HepG2 (cell line): ENCODE results near the gene CTNNBIP1. TPM values are rescaled to one million over a fixed set of nuclear protein-coding genes. Genes with fewer than 3 reads are reported as not detected.
A peak's percentile ranks its signal among the peaks of the same experiment; 100 is the strongest.

Source experiments
- EHMT2 ChIP-seq: fragments of 200-600 bp; sonication (generic); IDR thresholded peaks from 2 replicates; pipeline ENCODE4 v1.7.0; 2017; ENCODE audit warnings: antibody characterized with exemption, low read depth, low read length, borderline replicate concordance
- FOXP4 ChIP-seq: sonication (generic); formaldehyde crosslinking; IDR thresholded peaks from 2 replicates; pipeline ENCODE4 v1.4.0; 2020; ENCODE audit warnings: missing genetic modification reagents
- IRX3 ChIP-seq: sonication (generic); formaldehyde crosslinking; IDR thresholded peaks from 2 replicates; pipeline ENCODE4 v1.8.1; 2023; ENCODE audit warnings: mild to moderate bottlenecking, low read depth, missing genetic modification reagents, borderline replicate concordance
- KLF13 ChIP-seq: sonication (generic); formaldehyde crosslinking; IDR thresholded peaks from 2 replicates; pipeline ENCODE4 v1.4.0; 2020; ENCODE audit warnings: mild to moderate bottlenecking, missing genetic modification reagents
- POGZ ChIP-seq: sonication (generic); formaldehyde crosslinking; IDR thresholded peaks from 2 replicates; pipeline ENCODE4 v1.4.0; 2020; ENCODE audit warnings: mild to moderate bottlenecking, missing genetic modification reagents
- RAD51 ChIP-seq: fragments of 450-650 bp; IDR thresholded peaks from 2 replicates; pipeline ENCODE4 v1.6.1; 2016; ENCODE audit warnings: borderline replicate concordance
- SCMH1 ChIP-seq: sonication (generic); formaldehyde crosslinking; IDR thresholded peaks from 2 replicates; pipeline ENCODE4 v1.9.0; 2021; ENCODE audit warnings: missing genetic modification reagents, mild to moderate bottlenecking, borderline replicate concordance
- SIN3B ChIP-seq: fragments of 150-350 bp; IDR thresholded peaks from 2 replicates; pipeline ENCODE4 v1.6.1; 2014; ENCODE audit warnings: low read length
- SNAI1 ChIP-seq: sonication (generic); formaldehyde crosslinking; IDR thresholded peaks from 2 replicates; pipeline ENCODE4 v1.5.0; 2020; ENCODE audit warnings: mild to moderate bottlenecking, missing genetic modification reagents, borderline replicate concordance
- THAP8 ChIP-seq: sonication (generic); formaldehyde crosslinking; IDR thresholded peaks from 2 replicates; pipeline ENCODE4 v1.5.1; 2020; ENCODE audit warnings: missing genetic modification reagents, mild to moderate bottlenecking, borderline replicate concordance
- ZBTB10 ChIP-seq: sonication (generic); formaldehyde crosslinking; IDR thresholded peaks from 2 replicates; pipeline ENCODE4 v1.4.0; 2020; ENCODE audit warnings: missing genetic modification reagents, borderline replicate concordance
- ZNF280D ChIP-seq: sonication (generic); formaldehyde crosslinking; IDR thresholded peaks from 2 replicates; pipeline ENCODE4 v1.5.1; 2020; ENCODE audit warnings: mild to moderate bottlenecking, missing genetic modification reagents
- ZNF770 ChIP-seq: sonication (generic); formaldehyde crosslinking; IDR thresholded peaks from 2 replicates; pipeline ENCODE4 v1.5.0; 2020; ENCODE audit warnings: mild to moderate bottlenecking, missing genetic modification reagents
- ZSCAN30 ChIP-seq: sonication (generic); formaldehyde crosslinking; IDR thresholded peaks from 2 replicates; pipeline ENCODE4 v1.5.0; 2020; ENCODE audit warnings: mild to moderate bottlenecking, missing genetic modification reagents
- polyA plus RNA-seq, 8 experiments: library from polyadenylated mRNA; depleted of rRNA in 3 of 8; stranded (reverse) in 7 of 8; unstranded in 1 of 8; fragments of >200 nt; fragmentation: Illumina TruSeq in 4 of 8; extraction: Trizol in 4 of 8; gene quantifications; 2 replicates each; pipeline versions ENCODE4 v1.2.1 to v1.2.3, GENCODE V29; 2011 to 2016; ENCODE audit warnings: low read depth in 4 of 8, missing spikeins in 1 of 8, mixed read lengths in 1 of 8; ENCODE audit not compliant: insufficient read depth in 1 of 8
- total RNA-seq, 5 experiments: library from RNA; depleted of rRNA; stranded (reverse); fragments of >200 nt; fragmentation: Illumina TruSeq; extraction: Trizol; gene quantifications; 2 replicates each; pipeline ENCODE4 v1.2.3, GENCODE V29; 2016; ENCODE audit warnings: low read depth in 1 of 5
- TF ChIP-seq, protein P1 (sequence below): sonication (generic); formaldehyde crosslinking; IDR thresholded peaks from 2 replicates; pipeline ENCODE4 v1.4.0; 2020; ENCODE audit warnings: low read depth, mild to moderate bottlenecking, missing genetic modification reagents

CTNNBIP1 gene
- total and polyA plus RNA-seq, 2 of the 13 experiments (the other 11 are each of a cell fraction or from before 2014, with no cell fraction given), result 71.7 to 83.0 TPM

DNA sequence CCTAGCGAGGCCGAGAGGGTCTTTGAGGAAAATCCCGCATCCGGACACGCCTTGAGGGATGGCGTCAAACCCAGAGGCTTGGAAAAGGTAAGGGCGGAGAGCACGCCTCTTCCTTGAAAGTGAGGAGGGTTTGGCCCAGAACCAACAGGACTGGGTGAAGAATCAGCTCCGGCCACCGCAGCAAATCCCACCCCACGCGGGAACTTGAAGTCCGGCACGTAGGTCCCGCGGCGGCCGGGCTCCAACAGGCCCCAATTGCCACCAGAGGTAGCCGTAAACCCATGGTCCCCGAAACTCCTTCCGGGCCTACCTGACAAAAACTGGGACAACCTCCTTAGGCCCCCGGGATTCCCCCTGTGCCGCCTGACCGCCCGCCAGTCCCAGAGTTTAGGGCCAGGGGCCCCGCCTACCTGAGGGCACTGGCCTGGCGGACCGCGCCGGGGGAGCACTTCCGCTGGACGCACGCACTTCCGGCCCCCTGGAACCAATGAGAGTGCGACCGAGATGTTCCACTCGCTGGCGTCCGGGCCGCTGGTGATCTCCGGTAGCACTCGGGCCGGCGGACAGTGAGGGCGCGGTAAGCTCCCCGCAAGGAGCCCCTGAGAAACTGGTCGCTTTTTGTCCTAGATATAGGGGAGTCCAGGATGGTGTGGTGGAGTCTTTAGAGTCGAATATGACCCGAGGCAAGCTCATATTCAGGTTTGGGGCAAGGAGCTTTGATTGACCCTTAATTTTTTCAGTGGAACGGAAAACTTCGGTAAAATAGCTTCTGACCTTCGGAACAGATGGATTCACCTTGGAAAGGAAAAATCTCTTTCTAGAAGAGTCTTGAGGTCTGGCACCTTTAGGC lies 33.1 kb upstream of the CTNNBIP1 start, which contains the start of the genes LZIC and NMNAT1 (continued):
- TF ChIP-seq ZNF280D (CRISPR knock-in tag) (peak; percentile 90), IRX3 (CRISPR knock-in tag) (no peak; the same call in 1 of the 2 replicates), RAD51 (no peak), SNAI1 (no peak), THAP8 (no peak), SIN3B (peak; percentile 94), ZBTB10 (CRISPR knock-in tag) (no peak; the same call in 1 of the 2 replicates), EHMT2 (no peak), FOXP4 (CRISPR knock-in tag) (peak; percentile 66), KLF13 (CRISPR knock-in tag) (peak; percentile 75; the same call in 1 of the 2 replicates), ZSCAN30 (CRISPR knock-in tag) (peak; percentile 90; the same call in 1 of the 2 replicates), ZNF770 (CRISPR knock-in tag) (peak; percentile 71; the same call in 1 of the 2 replicates), POGZ (CRISPR knock-in tag) (peak; percentile 95), SCMH1 (CRISPR knock-in tag) (no peak)
- TF ChIP-seq, protein P1, sequence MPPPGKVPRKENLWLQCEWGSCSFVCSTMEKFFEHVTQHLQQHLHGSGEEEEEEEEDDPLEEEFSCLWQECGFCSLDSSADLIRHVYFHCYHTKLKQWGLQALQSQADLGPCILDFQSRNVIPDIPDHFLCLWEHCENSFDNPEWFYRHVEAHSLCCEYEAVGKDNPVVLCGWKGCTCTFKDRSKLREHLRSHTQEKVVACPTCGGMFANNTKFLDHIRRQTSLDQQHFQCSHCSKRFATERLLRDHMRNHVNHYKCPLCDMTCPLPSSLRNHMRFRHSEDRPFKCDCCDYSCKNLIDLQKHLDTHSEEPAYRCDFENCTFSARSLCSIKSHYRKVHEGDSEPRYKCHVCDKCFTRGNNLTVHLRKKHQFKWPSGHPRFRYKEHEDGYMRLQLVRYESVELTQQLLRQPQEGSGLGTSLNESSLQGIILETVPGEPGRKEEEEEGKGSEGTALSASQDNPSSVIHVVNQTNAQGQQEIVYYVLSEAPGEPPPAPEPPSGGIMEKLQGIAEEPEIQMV (CRISPR knock-in tag), result peak; percentile 98
